H1 (cell line): Measurements from ENCODE around the gene SHQ1. TPM values are rescaled to one million over a fixed set of nuclear protein-coding genes. Genes with fewer than 3 reads are reported as not detected.

Experiments
- ATF3 ChIP-seq: IDR thresholded peaks from 2 replicates; pipeline ENCODE4 v1.6.1; 2011; ENCODE audit warnings: low read depth, mild to moderate bottlenecking, low read length; ENCODE audit not compliant: insufficient read depth
- JUND ChIP-seq: IDR thresholded peaks from 2 replicates; pipeline ENCODE4 v1.6.1; 2011; ENCODE audit warnings: mild to moderate bottlenecking, improper control_type of control experiment, low read length
- MAX ChIP-seq: IDR thresholded peaks from 2 replicates; pipeline ENCODE4 v1.6.1; 2012; ENCODE audit warnings: inconsistent platforms
- NRF1 ChIP-seq: IDR thresholded peaks from 2 replicates; pipeline ENCODE4 v1.6.1; 2011; ENCODE audit warnings: mild to moderate bottlenecking, low read depth, low read length, improper control_type of control experiment
- RAD21 ChIP-seq, 2 experiments: IDR thresholded peaks in 1 of 2; conservative IDR thresholded peaks in 1 of 2; 2 replicates each; pipeline ENCODE4 v1.6.1; 2011; ENCODE audit warnings: low read depth in 2 of 2, low read length in 2 of 2, improper control_type of control experiment in 1 of 2, inconsistent platforms in 1 of 2, mild to moderate bottlenecking in 1 of 2, moderate library complexity in 1 of 2
- SP4 ChIP-seq: IDR thresholded peaks from 2 replicates; pipeline ENCODE4 v1.6.1; 2012; ENCODE audit warnings: low read length, inconsistent platforms
- polyA plus RNA-seq, 7 experiments: library from polyadenylated mRNA; depleted of rRNA in 3 of 7; stranded (reverse) in 5 of 7; unstranded in 2 of 7; fragments of >200 nt in 5 of 7; fragments of 200-250 nt in 2 of 7; gene quantifications; 1 replicate in 5 of 7; 2 replicates in 1 of 7; 4 replicates in 1 of 7; pipeline versions ENCODE4 v1.2.1 to v1.2.3, GENCODE V29; 2011 to 2013; ENCODE audit warnings: missing spikeins in 2 of 7, mixed read lengths in 2 of 7
- total RNA-seq: library from RNA; stranded (reverse); fragmentation: NEBNext Ultra II Directional; extraction: Animal tissue kit (Norgen Biotek cat#: 25700); gene quantifications from 2 replicates; pipeline ENCODE4 v1.2.1, GENCODE V29; 2021

SHQ1 gene
- total and polyA plus RNA-seq, 2 of the 8 experiments (the other 6 are each of a cell fraction or from before 2014, with no cell fraction given): 10.7 to 34.4 TPM

- TF ChIP-seq ATF3: no peak
- no peak for TF ChIP-seq NRF1
- TF ChIP-seq MAX: no peak
- TF ChIP-seq SP4: no peak
- no peak for TF ChIP-seq JUND
- TF ChIP-seq RAD21 (IDR thresholded peaks at IDR 0.05 in 1 of 2, conservative IDR thresholded peaks at IDR 0.05 in 1 of 2; ENCODE audit: low read depth in 2 of 2, low read length in 2 of 2): no peak
These were observed 123.0 kb downstream of the SHQ1 start (continued) for GRCh38 chr3:72725229-72725628.
